Measurements from ENCODE around the gene OPN5. TPM values are rescaled to one million over a fixed set of nuclear protein-coding genes. Genes with fewer than 3 reads are reported as not detected.
A peak's percentile ranks its signal among the peaks of the same experiment; 100 is the strongest.

Gene OPN5
- total RNA-seq, 1 experiment from 2014 or later = not detected

DNA sequence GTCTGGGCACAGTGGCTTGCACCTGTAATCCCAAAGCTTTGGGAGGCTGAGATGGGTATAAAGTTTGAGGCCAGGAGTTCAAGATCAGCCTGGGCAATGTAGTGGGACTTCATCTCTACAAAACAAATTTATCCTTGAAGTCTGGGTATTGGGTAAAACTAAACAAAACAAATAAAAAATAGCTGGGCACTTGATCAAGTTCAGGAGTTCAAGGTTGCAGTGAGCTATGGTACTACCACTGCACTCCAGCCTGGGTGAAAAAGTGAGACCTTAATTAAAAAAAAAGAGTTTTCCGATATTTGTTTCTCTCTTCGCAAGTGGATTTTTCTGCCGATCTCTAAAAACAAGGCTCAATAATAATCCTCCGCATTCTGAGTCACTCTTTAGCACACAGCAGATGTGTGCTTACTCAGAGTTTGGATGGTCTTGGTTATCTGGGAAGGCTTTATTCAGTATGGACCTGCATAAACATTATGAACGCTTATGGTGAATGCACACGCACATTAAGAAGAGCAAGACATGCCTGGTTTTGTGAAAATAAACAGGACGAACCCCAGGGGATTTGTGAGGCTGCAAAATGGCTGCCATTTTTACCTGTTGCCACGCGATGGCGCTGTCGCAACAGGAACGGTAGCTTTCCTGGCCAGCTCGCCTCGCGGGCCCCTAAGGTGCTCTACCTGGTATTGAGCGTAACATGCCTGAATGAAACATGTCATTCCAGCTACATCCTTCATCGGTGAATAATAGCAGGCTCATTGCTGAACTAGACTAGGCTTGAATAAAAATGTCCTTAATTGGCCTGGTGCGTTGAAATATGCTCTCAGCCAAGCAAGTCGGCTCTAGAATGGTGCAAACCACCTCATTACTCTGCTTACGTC lies 6.0 kb downstream of the OPN5 start:
- peaks cover 16% of the 10 kb centered on the region for H3K4me1 ChIP-seq (ENCODE audit: insufficient read depth, low read length)
- no peaks in the 10 kb centered on the region for H3K9me2 ChIP-seq (replicated peaks; ENCODE audit: low read length)
- POLR2A ChIA-PET (ENCODE audit: unreplicated experiment) = interaction anchor here (0.6 to 0.7 kb wide), 2 partner anchors 42 to 949 kb away, joined by 4 to 6 read pairs; no protein-coding TSS in a partner anchor
- peak overlapping the region; percentile 39 for H2AFZ ChIP-seq (ENCODE audit: low read length)
- no TSS peak for BruUV-seq (replicated peaks)
- no peak overlapping the region for H3K27ac ChIP-seq (ENCODE audit: low read length)
- peak overlapping the region; percentile 27 for H3K4me3 ChIP-seq (ENCODE audit: low read length)
- DNase-seq = peak; percentile 88
- intact Hi-C loops (cut with micrococcal nuclease) = loop anchor here (1.0 to 10.0 kb wide), 6 partner anchors 299 to 1636 kb away; no protein-coding TSS in a partner anchor
- H3K9me3 ChIP-seq (ENCODE audit: low read length) = no peaks in the 10 kb centered on the region
- H3K4me2 ChIP-seq (ENCODE audit: low read length) = peak overlapping the region; percentile 58
- H3F3A ChIP-seq (ENCODE audit: low read length, unreplicated experiment) = no peaks in the 10 kb centered on the region
- peak; percentile 95 for ATAC-seq
- H3K9ac ChIP-seq (ENCODE audit: low read length) = no peak overlapping the region
- no peaks in the 10 kb centered on the region for H3K36me3 ChIP-seq (ENCODE audit: low read depth, low read length)
- CTCF ChIA-PET = interaction anchor here (0.5 to 1.6 kb wide), 7 partner anchors 65 to 1622 kb away, joined by 3 to 5 read pairs (median 3); no protein-coding TSS in a partner anchor
- H3K27me3 ChIP-seq (ENCODE audit: low read length) = no peaks in the 10 kb centered on the region
- H4K20me1 ChIP-seq (ENCODE audit: low read length) = no peaks in the 10 kb centered on the region
- TF ChIP-seq, protein P1, sequence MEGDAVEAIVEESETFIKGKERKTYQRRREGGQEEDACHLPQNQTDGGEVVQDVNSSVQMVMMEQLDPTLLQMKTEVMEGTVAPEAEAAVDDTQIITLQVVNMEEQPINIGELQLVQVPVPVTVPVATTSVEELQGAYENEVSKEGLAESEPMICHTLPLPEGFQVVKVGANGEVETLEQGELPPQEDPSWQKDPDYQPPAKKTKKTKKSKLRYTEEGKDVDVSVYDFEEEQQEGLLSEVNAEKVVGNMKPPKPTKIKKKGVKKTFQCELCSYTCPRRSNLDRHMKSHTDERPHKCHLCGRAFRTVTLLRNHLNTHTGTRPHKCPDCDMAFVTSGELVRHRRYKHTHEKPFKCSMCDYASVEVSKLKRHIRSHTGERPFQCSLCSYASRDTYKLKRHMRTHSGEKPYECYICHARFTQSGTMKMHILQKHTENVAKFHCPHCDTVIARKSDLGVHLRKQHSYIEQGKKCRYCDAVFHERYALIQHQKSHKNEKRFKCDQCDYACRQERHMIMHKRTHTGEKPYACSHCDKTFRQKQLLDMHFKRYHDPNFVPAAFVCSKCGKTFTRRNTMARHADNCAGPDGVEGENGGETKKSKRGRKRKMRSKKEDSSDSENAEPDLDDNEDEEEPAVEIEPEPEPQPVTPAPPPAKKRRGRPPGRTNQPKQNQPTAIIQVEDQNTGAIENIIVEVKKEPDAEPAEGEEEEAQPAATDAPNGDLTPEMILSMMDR (conservative IDR thresholded peaks at IDR 0.05; ENCODE audit: low read depth, low read length) = peak; percentile 96
- TF ChIP-seq EZH2 (IDR thresholded peaks at IDR 0.05; ENCODE audit: low read length, unreplicated experiment) (no peak), EZH2phosphoT487 (IDR thresholded peaks at IDR 0.05; ENCODE audit: borderline replicate concordance, low read length) (no peak)
- H3K79me2 ChIP-seq (ENCODE audit: low read length) = no peaks in the 10 kb centered on the region

DNA sequence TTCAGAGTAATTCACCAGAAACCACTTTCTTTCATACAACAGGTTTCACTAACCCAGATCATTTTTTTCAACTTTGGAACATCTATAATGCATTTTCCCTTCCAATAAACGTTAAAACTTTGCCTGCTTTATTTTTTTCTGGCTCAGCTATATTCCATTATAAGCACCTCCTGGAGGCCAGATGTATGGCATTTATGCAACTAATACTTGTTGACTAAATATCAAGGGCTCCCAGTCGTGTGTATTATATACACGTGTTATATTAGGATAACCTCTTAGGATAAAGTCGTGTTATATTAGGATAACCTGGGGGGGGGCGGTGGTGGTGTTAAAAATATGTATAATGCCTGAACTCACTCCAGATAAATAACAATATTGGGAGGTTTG lies 6.7 kb downstream of the OPN5 start:
- H2AFZ ChIP-seq (ENCODE audit: low read length) = peak overlapping the region; percentile 39
- BruUV-seq (replicated peaks) = no TSS peak
- TF ChIP-seq EZH2 (IDR thresholded peaks at IDR 0.05; ENCODE audit: low read length, unreplicated experiment) (no peak), EZH2phosphoT487 (IDR thresholded peaks at IDR 0.05; ENCODE audit: borderline replicate concordance, low read length) (no peak)
- TF ChIP-seq, protein P1 (conservative IDR thresholded peaks at IDR 0.05; ENCODE audit: low read depth, low read length) = no peak

More for the DNA sequence above, 6.7 kb downstream of the OPN5 start:
- ChIA-PET CTCF (interaction anchor here (0.5 to 1.6 kb wide), 5 partner anchors 64 to 1622 kb away, joined by 3 to 5 read pairs (median 3); no protein-coding TSS in a partner anchor), POLR2A (ENCODE audit: unreplicated experiment) (no interaction called here)
- H3K4me3 ChIP-seq (ENCODE audit: low read length) = peak overlapping the region; percentile 27
- H4K20me1 ChIP-seq (ENCODE audit: low read length) = no peaks in the 10 kb centered on the region
- intact Hi-C loops (cut with micrococcal nuclease) = loop anchor here (1.0 to 10.0 kb wide), 6 partner anchors 298 to 1636 kb away; no protein-coding TSS in a partner anchor
- H3K4me1 ChIP-seq (ENCODE audit: insufficient read depth, low read length) = peaks cover 16% of the 10 kb centered on the region
- no peak overlapping the region for H3K9ac ChIP-seq (ENCODE audit: low read length)
- no peak for DNase-seq
- no peaks in the 10 kb centered on the region for H3F3A ChIP-seq (ENCODE audit: low read length, unreplicated experiment)
- H3K36me3 ChIP-seq (ENCODE audit: low read depth, low read length) = no peaks in the 10 kb centered on the region
- H3K27me3 ChIP-seq (ENCODE audit: low read length) = no peaks in the 10 kb centered on the region
- no peaks in the 10 kb centered on the region for H3K79me2 ChIP-seq (ENCODE audit: low read length)
- H3K9me2 ChIP-seq (replicated peaks; ENCODE audit: low read length) = no peaks in the 10 kb centered on the region
- H3K27ac ChIP-seq (ENCODE audit: low read length) = no peak overlapping the region
- peak; percentile 48 for ATAC-seq
- peak overlapping the region; percentile 58 for H3K4me2 ChIP-seq (ENCODE audit: low read length)
- H3K9me3 ChIP-seq (ENCODE audit: low read length) = no peaks in the 10 kb centered on the region

All from PC-3 (cell line).